GM21717 (cell line): Measurements from ENCODE around the gene RABEPK.
"Not testable (repeated sequence)": the region's sequence is repeated elsewhere in the genome, so short reads cannot be mapped to it uniquely, and the experiment has no call there.

ENCODE experiments used
- ATAC-seq: cut with Tn5 transposase; IDR thresholded peaks from one replicate; pipeline ENCODE4 v1.9.1; 2021; ENCODE audit warnings: mild to moderate bottlenecking, moderate library complexity; ENCODE audit not compliant: unreplicated experiment

The RABEPK gene

DNA sequence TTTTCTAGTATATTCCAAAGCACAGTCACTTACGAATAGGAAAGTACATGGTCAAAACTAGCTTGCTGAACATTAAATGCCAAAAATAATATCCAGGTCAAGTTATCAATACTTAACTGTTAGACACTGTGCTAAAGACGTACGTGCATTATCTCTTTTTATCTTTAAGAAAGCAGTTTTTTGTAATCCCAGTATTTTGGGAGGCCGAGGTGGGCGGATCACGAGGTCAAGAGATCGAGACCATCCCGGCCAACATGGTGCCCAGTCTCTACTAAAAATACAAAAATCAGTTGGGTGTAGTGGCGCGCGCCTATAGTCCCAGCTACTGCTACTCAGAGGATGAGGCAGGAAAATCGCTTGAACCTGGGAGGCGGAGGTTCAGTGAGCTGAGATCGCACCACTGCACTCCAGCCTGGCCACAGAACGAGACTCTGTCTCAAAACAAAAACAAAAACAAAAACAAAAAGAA lies 43.5 kb downstream of the RABEPK start:
- ATAC-seq, result no peak

DNA sequence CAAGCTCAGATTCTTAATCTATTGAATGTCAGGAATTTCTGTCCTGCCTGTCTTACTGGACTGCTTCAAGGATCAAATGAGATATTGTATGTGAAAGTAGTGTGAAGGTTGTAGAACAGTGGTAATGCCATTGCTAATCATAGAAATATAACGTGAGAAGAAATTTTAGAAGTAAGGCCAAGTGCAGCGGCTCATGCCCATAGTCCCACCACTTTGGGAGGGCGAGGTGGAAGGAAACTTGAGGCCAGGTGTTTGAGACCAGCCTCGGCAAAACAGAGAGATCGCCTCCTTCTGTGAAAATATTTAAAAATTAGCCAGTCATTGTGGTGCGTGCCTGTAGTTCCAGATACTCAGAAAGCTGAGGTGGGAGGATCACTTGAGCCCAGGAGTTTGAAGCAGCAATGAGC lies 45.9 kb downstream of the RABEPK start:
- ATAC-seq, result no peak

DNA sequence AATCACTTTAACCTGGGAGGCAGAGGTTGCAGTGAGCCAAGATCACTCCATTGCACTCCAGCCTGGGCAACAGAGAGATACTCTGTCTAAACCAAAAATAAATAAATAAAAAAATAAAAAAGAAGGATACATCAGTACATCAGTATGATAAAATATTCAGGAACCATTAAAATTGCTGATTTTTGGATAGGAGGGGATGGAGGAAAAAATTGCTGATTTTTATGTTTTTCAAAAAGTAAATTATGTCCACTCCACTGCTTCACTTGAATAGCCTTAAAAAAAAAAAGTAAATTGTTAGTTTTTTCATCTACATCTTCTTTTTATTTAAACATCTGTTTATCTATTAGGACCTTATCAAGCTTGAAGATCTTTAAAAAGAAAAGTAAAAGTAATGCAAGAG lies 53.9 kb downstream of the RABEPK start:
- no peak for ATAC-seq

DNA sequence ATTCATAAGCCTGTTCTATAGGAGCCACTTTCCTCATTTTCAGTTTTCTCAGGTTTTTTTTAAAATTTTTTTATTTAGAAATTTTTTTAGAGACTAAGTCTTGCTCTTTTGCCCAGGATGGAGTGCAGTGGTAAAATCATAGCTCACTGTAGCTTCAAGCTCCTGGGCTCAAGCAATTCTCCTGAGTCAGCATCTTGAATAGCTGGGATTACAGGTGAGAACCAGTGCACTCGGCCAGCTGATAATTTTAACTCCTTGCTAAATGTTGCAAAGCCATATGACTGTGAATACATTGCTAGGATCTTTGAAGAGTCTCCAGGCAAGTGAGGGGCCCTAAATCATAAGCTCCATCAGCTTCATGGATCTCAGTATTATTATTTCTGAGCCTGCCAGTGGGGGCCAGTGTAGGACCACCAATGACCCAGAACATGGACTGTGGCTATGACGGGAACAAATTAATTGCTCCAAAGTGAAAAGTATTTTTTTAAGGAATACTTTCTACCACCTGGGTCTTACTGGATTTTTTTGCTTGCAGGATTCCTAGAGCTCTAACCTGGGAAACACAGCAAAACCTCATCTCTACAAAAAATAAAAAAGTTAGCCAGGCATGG lies 55.5 kb downstream of the RABEPK start:
- ATAC-seq, result no peak

DNA sequence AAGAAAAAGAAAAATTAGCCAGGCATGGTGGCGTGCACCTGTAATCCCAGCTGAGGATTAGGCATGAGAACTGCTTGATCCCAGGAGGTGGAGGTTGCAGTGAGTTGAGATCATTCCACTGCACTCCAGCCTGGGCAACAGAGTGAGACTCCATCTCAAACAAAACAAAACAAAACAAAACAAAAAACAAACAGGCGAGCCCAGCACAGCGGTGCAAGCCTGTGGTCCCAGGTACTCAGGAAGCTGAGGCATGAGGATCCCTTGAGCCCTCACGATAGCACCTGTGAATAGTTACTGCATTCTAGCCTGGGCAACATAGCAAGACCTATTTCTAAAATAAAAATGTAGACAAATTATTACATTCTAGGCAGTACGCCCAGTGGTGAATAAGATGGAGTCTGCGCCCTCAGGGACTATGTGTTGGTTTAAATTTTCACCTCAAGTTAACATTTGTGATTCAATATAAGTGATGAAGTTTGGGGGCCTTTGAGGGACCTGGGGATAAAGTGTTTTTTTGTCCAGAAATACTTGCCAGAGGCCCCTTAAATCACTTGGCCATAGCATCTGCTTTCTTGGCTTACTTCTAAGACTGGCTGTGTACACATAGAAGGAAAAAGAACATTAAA lies 57.9 kb downstream of the RABEPK start:
- ATAC-seq, result no peak

DNA sequence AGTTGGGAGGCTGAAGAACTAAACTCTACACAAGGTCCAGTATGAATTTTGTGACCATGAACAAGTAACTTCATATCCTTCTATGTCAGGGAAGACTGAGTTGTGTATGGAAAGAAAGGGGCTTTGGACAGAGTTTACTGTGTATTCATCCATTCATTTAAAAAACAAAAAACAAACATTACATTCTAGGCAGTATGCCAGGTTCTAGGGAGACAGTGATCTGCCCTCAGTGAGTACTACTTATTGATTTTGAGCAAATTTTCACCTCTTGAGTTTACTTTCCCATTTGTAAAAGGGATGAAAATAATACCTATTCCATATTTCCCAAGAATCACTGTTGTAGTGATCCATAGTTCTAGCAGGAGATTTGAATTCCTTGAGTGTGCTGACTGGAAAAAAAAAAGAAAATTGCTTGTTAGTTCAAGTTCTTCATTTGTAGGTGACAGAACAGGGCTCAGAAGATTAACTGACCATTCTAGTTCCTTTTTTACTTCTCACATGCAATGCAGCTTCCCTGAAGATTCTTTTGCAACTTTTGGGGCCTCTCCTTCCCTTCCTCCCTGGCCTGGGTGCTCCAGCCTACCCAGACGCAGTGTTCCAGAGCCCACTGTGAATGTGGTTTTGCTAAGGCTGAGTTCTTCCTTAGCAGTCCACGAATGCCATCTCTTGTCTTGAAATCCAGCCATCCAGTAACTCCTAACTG lies 58.6 kb downstream of the RABEPK start:
- no peak for ATAC-seq

DNA sequence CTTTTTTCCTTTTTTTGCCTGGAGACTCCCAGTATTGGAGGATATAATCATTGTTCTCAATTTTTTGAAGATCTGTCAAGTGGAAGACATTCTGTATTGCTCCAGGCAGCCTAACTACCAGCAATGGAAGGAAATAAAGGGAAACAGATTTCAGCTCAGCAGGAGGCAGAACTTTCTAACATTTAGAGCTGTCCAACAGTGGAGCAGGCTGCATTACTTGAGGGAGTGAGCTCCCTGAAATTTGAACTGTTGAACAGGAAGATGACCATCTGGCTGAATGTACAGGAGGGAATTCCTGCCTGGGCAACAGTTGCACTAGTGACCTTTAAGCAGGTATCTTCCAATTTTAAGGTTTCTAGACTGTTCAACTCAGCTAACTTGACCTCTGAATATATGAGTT lies 60.2 kb downstream of the RABEPK start:
- no peak for ATAC-seq

DNA sequence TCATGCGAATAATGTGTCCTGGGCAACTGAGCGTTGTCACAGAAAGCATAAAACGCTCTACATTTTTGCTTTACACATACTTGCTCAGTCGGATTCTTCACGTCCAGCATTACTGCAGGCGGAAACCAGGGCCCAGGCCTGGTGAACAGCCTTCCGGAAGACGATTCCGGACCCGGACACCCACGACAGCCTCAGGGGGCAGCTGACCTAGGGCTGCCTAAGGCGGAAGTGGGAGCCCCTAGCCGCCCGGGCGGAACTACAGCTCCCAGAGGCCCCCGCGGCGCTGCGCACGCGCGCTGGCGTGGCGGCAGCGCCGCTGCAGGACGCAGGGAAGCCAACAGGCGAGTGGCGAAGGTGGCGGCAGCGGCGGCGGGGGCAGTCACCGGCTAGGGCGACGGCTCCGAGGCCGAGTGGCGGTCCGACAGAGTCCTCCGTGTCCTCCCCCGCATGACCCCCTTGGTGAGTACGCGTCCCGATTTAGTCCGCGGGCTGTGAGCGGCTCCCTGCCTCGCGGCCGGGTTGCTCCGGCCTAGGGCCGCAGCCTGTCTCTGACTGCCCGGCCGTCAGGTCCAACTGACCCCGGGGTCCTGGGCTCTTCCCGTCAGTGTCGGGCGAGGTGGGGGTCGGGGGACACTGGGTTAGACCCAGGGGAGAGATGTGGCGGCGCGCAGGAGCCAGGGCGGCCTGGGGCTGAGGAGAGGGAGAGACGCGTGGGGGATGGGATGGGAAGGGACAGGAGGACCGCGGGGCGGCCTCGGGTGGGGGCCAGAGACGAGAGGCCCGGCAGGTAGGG lies 61.4 kb downstream of the RABEPK start, which contains the start of gene GAPVD1:
TSS of gene GAPVD1 (plus strand) at position 326 of the 793 bp plus-strand sequence. CDS start 37,096 bp downstream, outside the sequence.
- peak; percentile 86 for ATAC-seq

DNA sequence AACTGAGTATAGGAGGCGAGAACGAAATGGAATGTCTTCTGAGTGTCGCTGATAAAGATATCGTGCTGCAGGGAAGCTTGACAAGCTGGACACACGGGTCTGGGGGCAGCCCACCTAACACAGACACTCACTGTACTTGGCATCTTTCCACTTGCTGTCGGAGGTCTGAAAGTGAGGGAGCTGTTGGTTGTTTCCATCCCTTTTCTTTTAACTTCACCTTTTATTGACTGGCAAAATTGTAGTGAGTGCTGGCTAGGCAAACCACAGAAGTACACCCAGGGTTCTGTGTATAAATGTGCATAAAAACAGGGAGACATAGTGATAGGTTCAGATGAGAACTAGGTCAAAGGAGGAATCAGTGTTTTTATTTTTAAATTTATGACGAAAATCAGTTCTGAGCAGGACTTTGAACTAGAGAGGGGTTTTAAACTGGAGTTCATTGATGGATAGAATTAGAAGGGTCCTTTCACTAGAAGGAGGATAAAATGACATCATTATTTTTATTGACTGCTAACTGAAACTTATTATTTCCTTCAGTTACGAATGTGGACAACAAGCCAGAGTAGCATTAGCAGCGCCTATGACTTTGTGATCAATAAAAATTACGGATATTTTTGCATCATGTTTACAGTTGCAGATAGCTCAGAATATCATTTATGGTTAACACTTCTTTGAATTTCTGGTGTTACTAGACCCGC lies 62.1 kb downstream of the RABEPK start:
- peak; percentile 18 for ATAC-seq

DNA sequence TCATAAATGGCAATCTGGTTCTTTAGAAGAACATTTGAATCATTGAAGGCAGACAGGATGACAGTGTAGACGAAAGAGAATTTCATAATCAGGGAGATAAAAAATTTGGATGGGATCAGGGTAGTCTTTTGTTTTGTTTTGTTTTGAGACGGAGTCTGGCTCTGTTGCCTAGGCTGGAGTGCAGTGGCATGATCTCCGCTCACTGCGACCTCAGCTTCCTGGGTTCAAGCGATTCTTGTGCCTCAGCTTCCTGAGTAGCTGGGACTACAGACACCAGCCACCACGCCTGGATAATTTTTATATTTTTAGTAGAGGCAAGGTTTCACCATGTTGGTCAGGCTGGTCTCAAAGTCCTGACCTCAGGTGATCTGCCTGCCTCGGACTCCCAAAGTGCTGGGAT lies 63.7 kb downstream of the RABEPK start:
- ATAC-seq, result not testable (repeated sequence)

DNA sequence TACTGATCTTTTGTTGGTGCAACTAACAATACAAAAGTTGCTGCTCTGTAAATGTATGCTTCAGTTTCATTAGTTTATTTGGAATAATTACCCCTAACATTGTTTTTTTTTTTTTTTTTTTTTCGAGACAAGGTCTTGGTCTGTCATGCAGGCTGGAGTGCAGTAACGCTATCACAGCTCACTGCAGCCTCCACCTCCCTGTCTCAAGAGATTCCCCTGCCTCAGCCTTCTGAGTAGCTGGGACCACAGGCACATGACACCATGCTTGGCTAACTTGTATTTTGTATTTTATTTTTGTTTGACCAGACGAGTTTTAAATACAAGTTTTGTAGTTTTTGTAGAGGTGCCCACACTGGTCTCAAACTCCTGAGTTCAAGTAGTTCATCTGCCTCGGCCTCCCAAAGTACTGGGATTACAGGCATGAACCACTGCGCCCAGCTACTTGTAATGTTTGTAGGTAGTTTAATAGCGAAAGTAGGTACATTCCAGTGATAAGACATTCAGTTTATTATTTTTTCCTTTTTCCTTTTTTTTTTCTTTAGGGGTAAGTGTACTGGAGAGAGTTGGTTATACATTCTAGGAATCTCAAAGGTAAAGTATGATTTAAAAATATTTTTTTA lies 68.2 kb downstream of the RABEPK start:
- ATAC-seq, result no peak

DNA sequence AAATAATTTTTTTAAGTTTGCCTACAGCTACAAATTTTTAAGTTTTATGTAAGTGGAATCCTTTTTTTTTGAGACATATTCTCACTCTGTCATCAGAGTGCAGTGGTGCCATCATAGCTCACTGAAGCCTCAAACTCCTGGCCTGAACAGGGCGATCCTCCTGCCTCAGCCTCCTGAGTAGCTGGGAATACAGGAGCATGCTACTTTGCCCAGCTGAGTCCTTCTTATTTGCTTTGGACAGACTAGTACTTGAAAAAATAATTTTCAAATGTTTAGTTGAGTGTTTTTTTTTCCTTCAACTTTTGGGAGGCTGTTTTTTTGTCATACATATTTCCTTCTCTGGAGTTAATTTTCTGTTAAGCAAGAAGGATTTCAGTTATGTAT lies 68.7 kb downstream of the RABEPK start:
- no peak for ATAC-seq

DNA sequence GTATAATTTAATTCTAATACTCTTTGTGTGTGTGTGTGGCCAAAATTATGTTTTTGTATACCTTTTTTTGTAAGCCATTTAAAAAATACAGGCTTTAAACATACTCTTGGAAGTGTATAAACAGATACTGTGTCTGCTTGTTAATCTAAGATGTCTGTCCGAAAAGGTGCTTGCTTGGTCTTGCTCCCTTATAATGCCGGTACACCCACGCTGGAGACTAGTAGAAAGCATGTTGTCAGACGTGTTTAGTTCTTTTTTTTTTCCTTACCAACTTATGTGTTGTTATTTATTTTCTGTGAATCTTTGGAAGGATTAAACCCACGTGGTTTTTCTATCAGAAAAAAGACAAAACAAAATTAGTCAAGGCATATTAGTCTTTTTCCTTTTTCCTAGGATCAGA lies 70.7 kb downstream of the RABEPK start:
- no peak for ATAC-seq

DNA sequence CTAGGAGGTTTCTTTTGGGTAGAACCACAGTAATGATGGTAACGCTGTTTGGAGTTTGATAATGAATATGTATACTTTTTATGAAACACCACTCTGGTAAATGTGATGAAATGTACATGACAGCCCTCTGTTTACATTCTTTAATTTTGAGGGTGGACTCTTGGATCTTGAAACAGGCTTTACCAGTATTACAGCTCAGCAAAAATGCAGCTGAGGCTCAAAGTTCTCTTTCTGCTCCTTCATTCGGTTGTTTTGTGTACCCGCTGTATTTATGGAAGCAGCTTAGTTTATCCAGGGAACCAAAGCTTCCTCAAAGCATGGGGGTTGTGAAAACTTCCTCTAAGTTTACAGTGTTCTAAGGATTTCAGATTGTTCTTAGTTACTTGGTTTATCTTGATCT lies 72.4 kb downstream of the RABEPK start:
- ATAC-seq, result no peak

DNA sequence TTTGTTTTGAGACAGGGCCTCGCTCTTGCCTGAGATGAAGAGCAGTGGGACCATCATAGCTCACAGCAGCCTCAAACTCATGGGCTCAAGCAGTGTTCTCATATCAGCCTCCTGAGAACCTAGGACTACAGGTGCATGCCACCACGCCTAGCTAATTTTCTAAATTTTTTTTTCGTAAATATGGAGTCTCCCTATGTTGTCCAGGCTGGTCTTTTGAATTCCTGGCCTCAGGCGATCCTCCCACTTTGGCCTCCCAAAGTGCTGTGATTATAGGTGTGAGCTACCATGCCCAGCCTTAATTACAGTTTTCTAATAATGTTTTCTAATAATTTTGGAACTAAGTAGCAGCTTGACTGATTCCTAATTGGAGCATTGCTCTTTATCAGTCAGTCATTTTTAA lies 76.4 kb downstream of the RABEPK start:
- ATAC-seq, result no peak

DNA sequence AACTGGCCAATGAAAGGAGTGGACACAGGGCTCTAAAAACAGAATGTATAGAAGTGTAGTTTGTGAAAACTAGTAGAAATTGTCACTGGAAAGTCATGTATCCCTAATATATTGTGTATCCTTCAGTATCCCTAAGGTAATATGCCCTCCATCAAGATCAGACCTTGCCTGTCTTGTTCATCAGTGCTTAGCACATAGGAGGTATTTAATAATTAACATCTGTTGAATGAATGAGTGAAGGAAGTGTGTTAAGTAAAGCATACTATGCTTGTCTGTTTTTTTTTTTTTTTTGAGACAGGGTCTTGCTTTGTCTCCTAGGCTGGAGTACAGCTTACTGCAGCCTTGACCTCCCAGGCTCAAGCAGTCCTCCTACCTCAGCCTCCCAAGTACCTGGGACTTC lies 77.1 kb downstream of the RABEPK start:
- no peak for ATAC-seq

DNA sequence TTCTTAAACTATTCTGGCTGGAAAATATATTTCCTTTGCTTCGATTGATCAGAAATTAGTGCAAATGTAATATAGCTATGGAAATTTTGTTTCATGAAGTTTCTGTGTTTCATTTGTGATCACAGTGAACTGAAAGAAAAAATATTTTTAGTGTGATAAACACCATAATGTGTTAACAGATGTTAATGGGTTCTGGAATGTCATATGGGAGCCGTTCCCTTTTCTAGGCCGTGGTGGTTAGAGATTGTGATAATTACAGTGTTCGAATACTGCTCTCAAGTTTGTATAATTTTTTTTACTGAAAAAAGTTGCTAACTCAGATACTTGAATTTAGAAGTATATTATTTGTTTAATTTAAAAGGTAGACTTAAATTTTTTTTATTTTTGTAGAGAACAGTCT lies 80.6 kb downstream of the RABEPK start:
- no peak for ATAC-seq
